ENCODE measurements around the gene CLDN6.
"Not testable (repeated sequence)": the region's sequence is repeated elsewhere in the genome, so short reads cannot be mapped to it uniquely, and the experiment has no call there.

The CLDN6 gene

DNA sequence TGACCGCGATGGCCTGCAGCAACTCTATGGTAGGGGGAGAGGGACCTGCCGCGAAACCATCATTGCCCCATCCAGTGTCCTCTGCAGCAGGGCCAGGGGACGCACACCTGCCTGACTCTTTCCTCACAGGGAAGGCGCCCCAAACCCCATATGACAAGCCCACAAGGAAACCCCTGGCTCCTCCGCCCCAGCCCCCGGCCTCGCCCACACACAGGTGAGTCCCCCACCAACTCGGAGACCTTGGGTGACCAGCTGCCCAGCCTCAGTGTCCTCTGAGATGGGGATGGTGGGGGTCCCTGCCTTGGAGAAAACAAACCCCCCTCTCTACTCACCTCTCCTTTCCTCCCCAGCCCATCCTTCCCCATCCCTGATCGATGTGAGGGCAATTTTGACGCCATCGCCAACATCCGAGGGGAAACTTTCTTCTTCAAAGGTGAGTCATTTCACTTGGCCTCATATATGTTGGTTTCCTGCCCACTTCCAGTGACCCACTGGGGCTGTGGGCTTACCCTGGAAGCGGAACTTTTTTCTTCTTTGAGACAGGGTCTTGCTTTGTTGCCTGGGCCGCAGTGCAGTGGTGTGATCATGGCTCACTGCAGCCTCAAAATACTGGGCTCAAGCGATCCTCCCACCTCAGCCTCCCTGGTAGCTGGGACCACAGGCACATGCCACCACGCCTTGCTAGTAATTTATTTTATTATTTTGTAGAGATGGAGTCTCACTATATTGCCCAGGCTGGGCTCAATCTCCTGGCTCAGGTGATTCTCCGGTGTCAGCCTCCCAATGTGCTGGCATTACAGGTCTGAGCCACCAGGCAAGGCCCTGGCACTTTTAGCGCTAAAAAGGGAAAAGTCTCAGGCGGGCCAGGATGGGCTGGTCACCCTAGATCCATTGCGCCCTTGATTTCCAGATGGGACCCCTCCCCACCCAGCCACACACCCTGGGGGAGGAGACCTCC, 39.5 kb upstream of the CLDN6 start:
- ChIA-PET POLR2A (interaction anchor here (1.0 kb wide), 1 partner anchor 8 kb away, joined by 3 read pairs; no protein-coding TSS in a partner anchor), CTCF (interaction anchor here (1.0 to 4.4 kb wide), 22 partner anchors 9 to 1196 kb away, joined by 3 to 119 read pairs (median 8); partner anchors contain the start of genes ZNF205, ZNF213 and ZSCAN10)
- DNase-seq (ENCODE audit: extremely low spot score) = no peak
- TF ChIP-seq, protein P1, sequence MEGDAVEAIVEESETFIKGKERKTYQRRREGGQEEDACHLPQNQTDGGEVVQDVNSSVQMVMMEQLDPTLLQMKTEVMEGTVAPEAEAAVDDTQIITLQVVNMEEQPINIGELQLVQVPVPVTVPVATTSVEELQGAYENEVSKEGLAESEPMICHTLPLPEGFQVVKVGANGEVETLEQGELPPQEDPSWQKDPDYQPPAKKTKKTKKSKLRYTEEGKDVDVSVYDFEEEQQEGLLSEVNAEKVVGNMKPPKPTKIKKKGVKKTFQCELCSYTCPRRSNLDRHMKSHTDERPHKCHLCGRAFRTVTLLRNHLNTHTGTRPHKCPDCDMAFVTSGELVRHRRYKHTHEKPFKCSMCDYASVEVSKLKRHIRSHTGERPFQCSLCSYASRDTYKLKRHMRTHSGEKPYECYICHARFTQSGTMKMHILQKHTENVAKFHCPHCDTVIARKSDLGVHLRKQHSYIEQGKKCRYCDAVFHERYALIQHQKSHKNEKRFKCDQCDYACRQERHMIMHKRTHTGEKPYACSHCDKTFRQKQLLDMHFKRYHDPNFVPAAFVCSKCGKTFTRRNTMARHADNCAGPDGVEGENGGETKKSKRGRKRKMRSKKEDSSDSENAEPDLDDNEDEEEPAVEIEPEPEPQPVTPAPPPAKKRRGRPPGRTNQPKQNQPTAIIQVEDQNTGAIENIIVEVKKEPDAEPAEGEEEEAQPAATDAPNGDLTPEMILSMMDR (IDR thresholded peaks at IDR 0.05; ENCODE audit: control extremely low read depth, extremely low read depth, low read depth, missing control alignments) = no peak

DNA sequence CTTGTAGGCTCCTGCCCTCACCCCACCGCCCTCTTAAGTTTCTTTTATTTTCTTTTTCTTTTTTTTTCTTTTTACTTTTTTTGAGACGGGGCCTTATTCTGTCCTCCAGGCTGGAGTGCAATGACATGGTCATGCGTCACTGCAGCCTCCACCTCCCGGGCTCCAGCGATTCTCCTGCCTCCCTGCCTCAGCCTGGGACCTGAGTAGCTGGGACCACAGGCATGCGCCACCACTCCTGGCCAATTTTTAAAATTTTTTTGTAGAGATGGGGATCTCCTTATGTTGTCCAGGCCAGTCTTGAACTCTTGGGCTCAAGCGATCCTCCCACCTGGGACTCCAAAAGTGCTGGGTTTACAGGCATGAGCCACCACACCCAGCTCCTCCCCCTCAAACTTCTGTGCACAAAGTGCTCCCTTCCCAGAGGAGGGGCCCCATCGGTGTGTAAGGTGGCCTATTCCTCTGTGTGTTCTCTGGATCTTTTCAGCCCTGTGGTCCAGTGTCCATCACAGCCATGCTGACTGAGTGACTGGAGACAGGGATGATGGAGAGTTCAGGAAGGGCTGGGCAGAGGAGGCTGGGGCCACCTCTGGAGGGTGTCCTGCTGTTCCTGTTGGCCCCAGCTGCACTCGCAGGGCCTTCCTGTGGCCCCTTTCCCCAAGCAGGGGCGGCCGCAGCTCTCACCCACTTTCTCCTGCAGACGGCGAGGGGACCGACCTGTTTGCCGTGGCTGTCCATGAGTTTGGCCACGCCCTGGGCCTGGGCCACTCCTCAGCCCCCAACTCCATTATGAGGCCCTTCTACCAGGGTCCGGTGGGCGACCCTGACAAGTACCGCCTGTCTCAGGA, 38.6 kb upstream of the CLDN6 start:
- TF ChIP-seq, protein P1 (IDR thresholded peaks at IDR 0.05; ENCODE audit: control extremely low read depth, extremely low read depth, low read depth, missing control alignments) = no peak
- ChIA-PET POLR2A (no interaction called here), CTCF (interaction anchor here (0.9 to 2.7 kb wide), 3 partner anchors 19 to 73 kb away, joined by 3 to 9 read pairs (median 9); no protein-coding TSS in a partner anchor)
- DNase-seq (ENCODE audit: extremely low spot score) = no peak

- DNase-seq (ENCODE audit: extremely low spot score); POLR2A ChIA-PET: not testable (repeated sequence)
- CTCF ChIA-PET = interaction anchor here (0.9 to 2.7 kb wide), 3 partner anchors 20 to 74 kb away, joined by 3 to 9 read pairs (median 9); no protein-coding TSS in a partner anchor
These were observed 37.7 kb upstream of the CLDN6 start for GRCh38 chr16:3055734-3056115.

- ChIA-PET POLR2A (no interaction called here), CTCF (interaction anchor here (0.6 to 2.7 kb wide), 4 partner anchors 21 to 631 kb away, joined by 3 to 9 read pairs (median 6); no protein-coding TSS in a partner anchor)
- TF ChIP-seq, protein P1 (IDR thresholded peaks at IDR 0.05; ENCODE audit: control extremely low read depth, extremely low read depth, low read depth, missing control alignments) = no peak
- no peak for DNase-seq (ENCODE audit: extremely low spot score)
These were observed 37.2 kb upstream of the CLDN6 start for GRCh38 chr16:3054965-3055733.

DNA sequence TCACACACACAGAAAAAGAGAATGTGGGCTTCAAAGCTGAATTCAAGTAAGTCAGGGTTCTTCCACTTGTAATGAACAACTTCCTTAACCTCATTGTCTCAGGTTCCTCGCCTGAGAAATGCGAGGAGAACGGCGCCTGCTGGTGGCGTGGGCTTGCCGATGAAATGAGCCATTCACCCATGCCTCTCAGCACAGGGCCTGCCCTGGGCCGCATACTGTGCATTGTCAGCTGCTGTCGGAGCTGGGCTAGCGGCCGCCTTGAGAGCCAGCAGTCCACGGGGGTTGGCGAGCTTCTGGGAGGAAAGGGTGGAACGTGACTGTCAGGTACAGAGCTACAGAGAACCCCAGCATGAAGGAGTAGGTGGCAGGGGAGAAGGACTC, 35.3 kb upstream of the CLDN6 start:
- CTCF ChIA-PET; POLR2A ChIA-PET; DNase-seq (ENCODE audit: extremely low spot score): not testable (repeated sequence)

DNA sequence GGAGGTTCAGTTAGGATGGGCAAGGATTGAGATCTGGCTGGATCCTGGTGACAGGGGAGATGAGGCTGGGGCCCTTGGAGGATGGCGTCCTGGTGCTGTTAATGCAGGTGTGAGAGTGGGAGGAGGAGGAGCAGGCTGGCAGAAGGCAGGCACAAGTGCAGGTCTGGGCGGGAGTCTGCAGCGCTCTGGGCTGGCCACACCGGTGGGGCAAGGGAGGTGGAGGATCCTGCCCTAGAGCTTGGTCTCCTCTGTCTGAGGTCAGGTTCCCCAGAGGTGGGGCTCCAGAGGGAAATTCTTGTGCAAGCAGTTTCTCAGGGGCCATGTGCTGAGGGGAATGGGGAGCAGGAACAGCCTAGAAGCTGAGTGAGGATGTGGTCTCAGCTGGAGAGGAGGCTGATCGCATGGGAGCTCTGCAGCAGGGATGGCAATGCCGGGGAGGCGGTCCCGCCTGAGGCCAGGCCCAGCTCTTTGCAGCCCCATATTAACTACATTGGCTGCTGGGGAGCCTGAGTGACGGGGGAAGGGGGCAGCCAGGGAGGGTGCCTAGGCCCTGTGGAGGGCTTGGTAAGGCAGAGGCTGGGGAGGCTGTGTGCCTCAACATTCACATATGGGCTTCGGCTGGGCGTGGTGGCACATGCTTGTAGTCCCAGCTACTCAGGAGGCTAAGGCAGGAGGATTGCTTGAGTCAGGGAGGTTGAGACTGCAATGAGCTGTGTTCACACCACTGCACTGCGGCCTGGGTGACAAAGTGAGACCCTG, 34.8 kb upstream of the CLDN6 start:
- DNase-seq (ENCODE audit: extremely low spot score); CTCF ChIA-PET; POLR2A ChIA-PET: not testable (repeated sequence)

DNA sequence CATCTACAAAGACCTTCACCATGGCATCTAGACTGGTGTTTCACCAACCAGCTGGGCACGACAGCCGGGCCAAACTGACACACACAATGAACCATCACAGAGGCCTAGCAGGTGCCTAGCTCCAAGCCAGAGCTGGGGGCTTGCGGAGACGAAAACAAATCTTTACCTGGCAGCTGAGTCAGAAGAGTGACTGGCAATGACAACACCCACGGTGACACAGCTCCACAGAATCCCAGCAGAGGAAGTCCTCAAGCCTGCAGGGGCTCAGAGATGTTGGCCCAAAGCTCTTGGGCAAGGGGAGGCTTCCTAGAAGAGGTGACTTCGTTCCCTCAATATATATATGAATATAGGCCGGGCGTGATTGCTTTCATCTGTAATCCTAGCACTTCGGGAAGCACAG, 33.5 kb upstream of the CLDN6 start:
- CTCF ChIA-PET = interaction anchor here (1.2 to 5.4 kb wide), 3 partner anchors 19 to 78 kb away, joined by 4 to 48 read pairs (median 7); no protein-coding TSS in a partner anchor
- POLR2A ChIA-PET = interaction anchor here (0.7 to 1.2 kb wide), 2 partner anchors 23 to 29 kb away, joined by 3 read pairs; no protein-coding TSS in a partner anchor
- TF ChIP-seq, protein P1 (IDR thresholded peaks at IDR 0.05; ENCODE audit: control extremely low read depth, extremely low read depth, low read depth, missing control alignments) = no peak
- no peak for DNase-seq (ENCODE audit: extremely low spot score)

All from GM10248 (cell line).